Ishikawa (cell line): Measurements from ENCODE around the gene SYT1.

ENCODE experiments used
- CREB1 ChIP-seq: IDR thresholded peaks from 2 replicates; pipeline ENCODE4 v1.6.1; 2012; ENCODE audit warnings: low read depth
- EP300 ChIP-seq: IDR thresholded peaks from 2 replicates; pipeline ENCODE4 v1.6.1; 2012; ENCODE audit warnings: borderline replicate concordance
- FOXM1 ChIP-seq: IDR thresholded peaks from 2 replicates; pipeline ENCODE4 v1.6.1; 2012; ENCODE audit warnings: low read depth, borderline replicate concordance
- MAX ChIP-seq: IDR thresholded peaks from 2 replicates; pipeline ENCODE4 v1.6.1; 2012
- NFIC ChIP-seq: IDR thresholded peaks from 2 replicates; pipeline ENCODE4 v1.6.1; 2012
- RAD21 ChIP-seq: IDR thresholded peaks from 2 replicates; pipeline ENCODE4 v1.6.1; 2012; ENCODE audit warnings: low read depth
- YY1 ChIP-seq: IDR thresholded peaks from 2 replicates; pipeline ENCODE4 v1.6.1; 2012; ENCODE audit warnings: low read depth
- ZBTB7A ChIP-seq: IDR thresholded peaks from 2 replicates; pipeline ENCODE4 v1.6.1; 2012; ENCODE audit warnings: low read depth
- TF ChIP-seq, protein P1 (sequence below): IDR thresholded peaks from 2 replicates; pipeline ENCODE4 v1.6.1; 2012; ENCODE audit warnings: low read depth, mild to moderate bottlenecking

- TF ChIP-seq EP300 = no peak
- no peak for TF ChIP-seq RAD21
- TF ChIP-seq ZBTB7A = no peak
- TF ChIP-seq MAX = no peak
- TF ChIP-seq YY1 = no peak
- no peak for TF ChIP-seq FOXM1
- TF ChIP-seq NFIC = no peak
- TF ChIP-seq, protein P1, sequence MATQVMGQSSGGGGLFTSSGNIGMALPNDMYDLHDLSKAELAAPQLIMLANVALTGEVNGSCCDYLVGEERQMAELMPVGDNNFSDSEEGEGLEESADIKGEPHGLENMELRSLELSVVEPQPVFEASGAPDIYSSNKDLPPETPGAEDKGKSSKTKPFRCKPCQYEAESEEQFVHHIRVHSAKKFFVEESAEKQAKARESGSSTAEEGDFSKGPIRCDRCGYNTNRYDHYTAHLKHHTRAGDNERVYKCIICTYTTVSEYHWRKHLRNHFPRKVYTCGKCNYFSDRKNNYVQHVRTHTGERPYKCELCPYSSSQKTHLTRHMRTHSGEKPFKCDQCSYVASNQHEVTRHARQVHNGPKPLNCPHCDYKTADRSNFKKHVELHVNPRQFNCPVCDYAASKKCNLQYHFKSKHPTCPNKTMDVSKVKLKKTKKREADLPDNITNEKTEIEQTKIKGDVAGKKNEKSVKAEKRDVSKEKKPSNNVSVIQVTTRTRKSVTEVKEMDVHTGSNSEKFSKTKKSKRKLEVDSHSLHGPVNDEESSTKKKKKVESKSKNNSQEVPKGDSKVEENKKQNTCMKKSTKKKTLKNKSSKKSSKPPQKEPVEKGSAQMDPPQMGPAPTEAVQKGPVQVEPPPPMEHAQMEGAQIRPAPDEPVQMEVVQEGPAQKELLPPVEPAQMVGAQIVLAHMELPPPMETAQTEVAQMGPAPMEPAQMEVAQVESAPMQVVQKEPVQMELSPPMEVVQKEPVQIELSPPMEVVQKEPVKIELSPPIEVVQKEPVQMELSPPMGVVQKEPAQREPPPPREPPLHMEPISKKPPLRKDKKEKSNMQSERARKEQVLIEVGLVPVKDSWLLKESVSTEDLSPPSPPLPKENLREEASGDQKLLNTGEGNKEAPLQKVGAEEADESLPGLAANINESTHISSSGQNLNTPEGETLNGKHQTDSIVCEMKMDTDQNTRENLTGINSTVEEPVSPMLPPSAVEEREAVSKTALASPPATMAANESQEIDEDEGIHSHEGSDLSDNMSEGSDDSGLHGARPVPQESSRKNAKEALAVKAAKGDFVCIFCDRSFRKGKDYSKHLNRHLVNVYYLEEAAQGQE = no peak
- no peak for TF ChIP-seq CREB1
Measured at GRCh38 chr12:79252358-79253075, 387.9 kb downstream of the SYT1 start.
